ENCODE results near the gene SUGP1. TPM values are rescaled to one million over a fixed set of nuclear protein-coding genes. Genes with fewer than 3 reads are reported as not detected.
"Not testable (repeated sequence)": the region's sequence is repeated elsewhere in the genome, so short reads cannot be mapped to it uniquely, and the experiment has no call there.

Gene SUGP1
- total RNA-seq, 2 donors from 2014 or later: 50.2 to 51.1 TPM

- H3K27ac Mint-ChIP-seq: no peak overlapping the region
- H3K4me3 Mint-ChIP-seq: no peak overlapping the region
- ATAC-seq (replicated peaks): no peak
- peaks cover 8% of the 10 kb centered on the region for H3K4me1 Mint-ChIP-seq
- peaks cover 31% of the 10 kb centered on the region for H3K27me3 Mint-ChIP-seq
- H3K9me3 Mint-ChIP-seq: no peaks in the 10 kb centered on the region
- no peaks in the 10 kb centered on the region for H3K36me3 Mint-ChIP-seq (ENCODE audit: low read depth)
Measured at GRCh38 chr19:19257137-19257536, 63.2 kb downstream of the SUGP1 start.

GRCh38 chr19:19256072-19256969, 64.0 kb downstream of the SUGP1 start:
- H3K4me3 Mint-ChIP-seq: no peak overlapping the region
- H3K9me3 Mint-ChIP-seq: no peaks in the 10 kb centered on the region
- H3K27me3 Mint-ChIP-seq: peaks cover 33% of the 10 kb centered on the region
- H3K27ac Mint-ChIP-seq: no peak overlapping the region
- peaks cover 4% of the 10 kb centered on the region for H3K4me1 Mint-ChIP-seq
- ATAC-seq (replicated peaks): no peak
- no peaks in the 10 kb centered on the region for H3K36me3 Mint-ChIP-seq (ENCODE audit: low read depth)

GRCh38 chr19:19253409-19253808, 66.9 kb downstream of the SUGP1 start:
- H3K27me3 Mint-ChIP-seq: peaks cover 39% of the 10 kb centered on the region
- not testable (repeated sequence) for H3K36me3 Mint-ChIP-seq (ENCODE audit: low read depth); ATAC-seq (replicated peaks); H3K9me3 Mint-ChIP-seq; H3K4me1 Mint-ChIP-seq; H3K4me3 Mint-ChIP-seq; H3K27ac Mint-ChIP-seq

- H3K36me3 Mint-ChIP-seq (ENCODE audit: low read depth): no peaks in the 10 kb centered on the region
- peaks cover 26% of the 10 kb centered on the region for H3K27me3 Mint-ChIP-seq
- no peak overlapping the region for H3K27ac Mint-ChIP-seq
- ATAC-seq (replicated peaks): no peak
- H3K4me3 Mint-ChIP-seq: no peak overlapping the region
- no peaks in the 10 kb centered on the region for H3K9me3 Mint-ChIP-seq
- H3K4me1 Mint-ChIP-seq: no peaks in the 10 kb centered on the region
Measured at GRCh38 chr19:19250196-19250801, 70.0 kb downstream of the SUGP1 start.

GRCh38 chr19:19240476-19240875, 79.8 kb downstream of the SUGP1 start:
- H3K9me3 Mint-ChIP-seq: peaks cover 4% of the 10 kb centered on the region
- H3K36me3 Mint-ChIP-seq (ENCODE audit: low read depth): no peaks in the 10 kb centered on the region
- no peak overlapping the region for H3K4me3 Mint-ChIP-seq
- H3K27me3 Mint-ChIP-seq: peaks cover 10% of the 10 kb centered on the region
- ATAC-seq (replicated peaks): no peak
- H3K4me1 Mint-ChIP-seq: no peaks in the 10 kb centered on the region
- no peak overlapping the region for H3K27ac Mint-ChIP-seq

- ATAC-seq (replicated peaks): no peak
- Mint-ChIP-seq H3K4me1 (no peaks in the 10 kb centered on the region), H3K36me3 (ENCODE audit: low read depth) (no peaks in the 10 kb centered on the region), H3K4me3 (no peak overlapping the region), H3K27ac (no peak overlapping the region), H3K9me3 (peaks cover 4% of the 10 kb centered on the region), H3K27me3 (peaks cover 10% of the 10 kb centered on the region)
Measured at GRCh38 chr19:19239675-19240074, 80.6 kb downstream of the SUGP1 start.

GRCh38 chr19:19238126-19238894, 82.0 kb downstream of the SUGP1 start:
- ATAC-seq (replicated peaks): no peak
- Mint-ChIP-seq H3K9me3 (peaks cover 4% of the 10 kb centered on the region), H3K4me3 (no peak overlapping the region), H3K4me1 (no peaks in the 10 kb centered on the region), H3K27ac (no peak overlapping the region), H3K36me3 (ENCODE audit: low read depth) (no peaks in the 10 kb centered on the region), H3K27me3 (peaks cover 10% of the 10 kb centered on the region)

GRCh38 chr19:19236173-19236572, 84.1 kb downstream of the SUGP1 start:
- Mint-ChIP-seq H3K9me3 (peaks cover 4% of the 10 kb centered on the region), H3K4me1 (no peaks in the 10 kb centered on the region), H3K4me3 (no peak overlapping the region), H3K27ac (no peak overlapping the region), H3K27me3 (peaks cover 10% of the 10 kb centered on the region), H3K36me3 (ENCODE audit: low read depth) (no peaks in the 10 kb centered on the region)
- no peak for ATAC-seq (replicated peaks)

- Mint-ChIP-seq H3K4me1 (no peaks in the 10 kb centered on the region), H3K27ac (no peak overlapping the region)
Measured at GRCh38 chr19:19234220-19234816, 86.0 kb downstream of the SUGP1 start.

GRCh38 chr19:19232261-19232721, 88.0 kb downstream of the SUGP1 start:
- no peak for ATAC-seq (replicated peaks)
- Mint-ChIP-seq H3K4me1 (no peaks in the 10 kb centered on the region), H3K4me3 (no peak overlapping the region), H3K36me3 (ENCODE audit: low read depth) (no peaks in the 10 kb centered on the region), H3K27me3 (peaks cover 3% of the 10 kb centered on the region), H3K27ac (no peak overlapping the region), H3K9me3 (peaks cover 4% of the 10 kb centered on the region)

More at GRCh38 chr19:19234220-19234816, 86.0 kb downstream of the SUGP1 start:
- H3K4me3 Mint-ChIP-seq: no peak overlapping the region
- H3K36me3 Mint-ChIP-seq (ENCODE audit: low read depth): no peaks in the 10 kb centered on the region
- peaks cover 4% of the 10 kb centered on the region for H3K27me3 Mint-ChIP-seq
- ATAC-seq (replicated peaks): no peak
- peaks cover 4% of the 10 kb centered on the region for H3K9me3 Mint-ChIP-seq

GRCh38 chr19:19230999-19231398, 89.3 kb downstream of the SUGP1 start:
- no peaks in the 10 kb centered on the region for H3K4me1 Mint-ChIP-seq
- H3K4me3 Mint-ChIP-seq: no peak overlapping the region
- H3K27me3 Mint-ChIP-seq: peaks cover 3% of the 10 kb centered on the region
- H3K36me3 Mint-ChIP-seq (ENCODE audit: low read depth): no peaks in the 10 kb centered on the region
- no peaks in the 10 kb centered on the region for H3K9me3 Mint-ChIP-seq
- no peak for ATAC-seq (replicated peaks)
- no peak overlapping the region for H3K27ac Mint-ChIP-seq

- Mint-ChIP-seq H3K27ac (no peak overlapping the region), H3K4me3 (no peak overlapping the region), H3K4me1 (no peaks in the 10 kb centered on the region), H3K36me3 (ENCODE audit: low read depth) (no peaks in the 10 kb centered on the region), H3K9me3 (no peaks in the 10 kb centered on the region), H3K27me3 (peaks cover 3% of the 10 kb centered on the region)
- no peak for ATAC-seq (replicated peaks)
Measured at GRCh38 chr19:19229701-19230100, 90.6 kb downstream of the SUGP1 start.

GRCh38 chr19:19227217-19227616, 93.1 kb downstream of the SUGP1 start:
- Mint-ChIP-seq H3K4me1 (no peaks in the 10 kb centered on the region), H3K27ac (no peak overlapping the region), H3K27me3 (peaks cover 3% of the 10 kb centered on the region), H3K9me3 (no peaks in the 10 kb centered on the region), H3K4me3 (no peak overlapping the region), H3K36me3 (ENCODE audit: low read depth) (no peaks in the 10 kb centered on the region)
- ATAC-seq (replicated peaks): no peak

- Mint-ChIP-seq H3K36me3 (ENCODE audit: low read depth) (no peaks in the 10 kb centered on the region), H3K27me3 (peaks cover 3% of the 10 kb centered on the region), H3K4me1 (no peaks in the 10 kb centered on the region), H3K27ac (no peak overlapping the region), H3K4me3 (no peak overlapping the region), H3K9me3 (no peaks in the 10 kb centered on the region)
- ATAC-seq (replicated peaks): no peak
Measured at GRCh38 chr19:19226663-19227062, 93.6 kb downstream of the SUGP1 start.

All from activated T-helper 17 cell treated with anti-CD3 and anti-CD28 coated beads, Interleukin-2, amount 50 U/mL, for 72 hours (primary cell).